CD1c-positive myeloid dendritic cell (primary cell): Measurements from ENCODE around the gene GSG1L.
"Not testable (repeated sequence)": the region's sequence is repeated elsewhere in the genome, so short reads cannot be mapped to it uniquely, and the experiment has no call there.

Experiments
- DNase-seq: peaks from one replicate; pipeline ENCODE4 v3.0.0-alpha.2; 2016; ENCODE audit errors: extremely low spot score

Gene GSG1L

GRCh38 chr16:27980919-27981700 is 82.4 kb downstream of the GSG1L start:
- no peak for DNase-seq

DNA sequence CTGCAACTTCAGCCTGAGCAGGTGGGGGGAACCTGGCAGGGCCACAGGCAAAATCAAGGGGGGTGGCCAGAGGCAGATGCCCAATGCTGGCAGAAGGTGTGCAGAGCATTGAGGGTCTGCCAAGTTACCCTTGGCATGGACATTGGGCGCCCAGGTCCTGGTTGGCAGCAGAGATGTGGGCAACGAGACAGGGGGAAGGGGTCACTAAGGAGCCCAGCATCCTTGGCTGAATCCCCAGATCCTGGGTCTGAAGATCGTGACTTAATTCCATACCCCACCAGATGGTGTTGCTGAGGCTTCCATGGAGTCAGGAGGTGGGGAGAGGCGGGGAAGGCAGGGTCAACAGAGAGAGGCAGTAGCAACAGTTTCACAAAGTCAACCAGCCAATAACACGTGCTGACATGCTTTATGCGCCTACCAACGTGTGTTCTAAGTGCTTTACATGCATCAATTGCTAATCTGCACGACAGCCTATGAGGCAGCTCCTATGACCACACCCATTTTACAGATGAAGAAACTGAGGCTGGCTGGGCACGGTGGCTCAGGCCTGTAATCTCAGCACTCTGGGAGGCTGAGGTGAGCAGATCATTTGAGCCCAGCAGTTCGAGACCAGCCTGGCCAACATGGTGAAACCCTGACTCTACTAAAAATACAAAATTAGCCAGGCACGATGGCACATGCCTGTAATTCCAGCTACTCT is 83.3 kb downstream of the GSG1L start:
- DNase-seq, result no peak

GRCh38 chr16:27979668-27980067 is 83.8 kb downstream of the GSG1L start:
- not testable (repeated sequence) for DNase-seq

DNA sequence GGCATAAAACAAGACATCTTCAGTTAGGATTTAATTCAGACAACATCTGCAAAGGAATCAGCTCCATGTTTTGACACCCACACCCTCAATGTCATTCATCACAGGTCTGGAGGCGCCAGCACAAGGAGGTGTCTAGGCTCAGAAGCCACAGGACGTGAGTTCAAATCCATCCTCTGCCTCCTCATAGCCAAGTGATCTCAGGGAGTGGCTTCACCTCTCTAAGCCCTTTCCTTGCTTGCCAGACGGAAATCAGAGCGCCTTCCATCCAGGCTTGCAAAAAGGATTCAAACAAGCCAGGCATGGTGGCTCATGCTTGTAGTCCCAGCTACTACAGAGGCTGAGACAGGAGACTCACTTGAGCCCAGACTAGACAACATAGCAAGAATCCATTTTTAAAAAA is 84.6 kb downstream of the GSG1L start:
- no peak for DNase-seq

- no peak for DNase-seq
These were observed 85.5 kb downstream of the GSG1L start for GRCh38 chr16:27977966-27978365.

DNA sequence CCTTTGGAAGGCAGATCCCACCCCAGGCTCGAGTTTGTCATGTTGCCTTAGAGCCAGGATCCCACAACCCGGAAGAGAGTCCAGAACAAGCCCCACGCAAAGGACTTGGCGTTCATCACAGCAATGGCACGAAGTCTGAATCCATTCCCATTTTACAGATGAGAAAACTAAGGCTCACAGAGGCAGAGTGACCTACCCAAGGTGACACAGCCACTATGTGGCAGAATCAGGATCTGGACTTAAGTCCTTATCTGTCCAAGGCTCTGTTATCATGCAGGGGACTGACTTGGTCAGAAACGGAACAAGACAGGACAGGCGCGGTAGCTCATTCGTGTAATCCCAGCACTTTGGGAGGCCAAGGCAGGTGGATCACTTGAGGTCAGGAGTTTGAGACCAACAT is 86.5 kb downstream of the GSG1L start:
- DNase-seq, result no peak

GRCh38 chr16:27974896-27975540 is 88.5 kb downstream of the GSG1L start:
- no peak for DNase-seq

DNA sequence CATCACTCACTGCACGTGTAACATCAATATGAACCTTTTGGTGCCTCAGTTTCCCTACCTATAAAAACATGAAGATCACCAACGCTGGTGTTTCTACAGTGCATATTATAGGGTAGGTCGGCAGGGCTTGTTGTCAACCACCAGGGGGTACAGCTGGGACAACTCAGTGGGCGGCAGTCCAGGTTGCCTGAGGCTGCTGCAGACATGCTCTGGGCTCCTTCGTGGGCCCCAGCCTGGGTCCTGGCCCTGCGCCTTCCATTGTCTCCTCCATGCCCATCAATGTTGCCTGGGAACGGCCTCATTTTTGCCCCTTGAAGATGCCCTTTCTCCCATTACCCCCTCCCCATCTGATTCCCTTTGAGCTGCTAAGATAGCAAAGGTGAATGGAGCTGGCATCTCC is 89.8 kb downstream of the GSG1L start:
- DNase-seq, result no peak

- DNase-seq, result peak; percentile 27
These were observed 91.0 kb downstream of the GSG1L start for GRCh38 chr16:27972500-27972899.

DNA sequence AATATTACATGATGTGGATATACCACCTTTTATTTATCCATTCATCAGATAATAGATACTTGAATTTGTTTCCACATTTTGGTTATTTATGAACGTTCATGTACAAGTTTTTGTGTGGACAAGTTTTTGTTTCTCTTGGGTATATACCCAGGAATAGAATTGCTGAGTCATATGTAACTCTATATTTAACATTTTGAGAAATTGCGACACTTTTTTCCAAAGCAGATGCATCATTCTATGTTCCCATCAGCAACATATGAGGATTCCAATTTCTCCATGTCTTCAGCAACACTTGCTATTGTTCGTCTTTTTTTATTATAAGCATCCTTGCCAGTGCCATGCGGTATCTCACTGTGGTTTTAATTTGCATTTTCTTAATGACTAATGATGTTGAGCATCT is 93.9 kb downstream of the GSG1L start:
- no peak for DNase-seq

- no peak for DNase-seq
These were observed 96.3 kb downstream of the GSG1L start for GRCh38 chr16:27967169-27967568.

DNA sequence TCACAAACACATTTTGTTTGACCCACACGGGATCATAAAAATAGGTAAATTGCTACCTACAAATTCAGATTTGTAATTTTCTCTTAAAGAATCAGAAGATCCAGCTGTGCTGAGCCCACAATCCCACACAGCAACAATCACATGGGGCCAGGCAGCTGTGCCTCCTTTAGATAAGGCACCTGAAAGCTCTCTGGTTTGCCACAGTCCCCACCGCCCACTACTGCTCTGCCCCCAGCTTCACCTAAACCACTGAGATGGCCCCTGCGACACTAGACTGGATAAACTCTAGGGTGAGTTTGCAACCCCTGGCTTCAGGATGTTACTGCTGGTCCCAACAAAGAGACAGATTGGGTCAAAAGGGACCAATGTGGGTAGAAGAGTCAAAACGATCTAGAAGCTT is 96.8 kb downstream of the GSG1L start:
- no peak for DNase-seq

- no peak for DNase-seq
These were observed 97.7 kb downstream of the GSG1L start for GRCh38 chr16:27965801-27966200.

DNA sequence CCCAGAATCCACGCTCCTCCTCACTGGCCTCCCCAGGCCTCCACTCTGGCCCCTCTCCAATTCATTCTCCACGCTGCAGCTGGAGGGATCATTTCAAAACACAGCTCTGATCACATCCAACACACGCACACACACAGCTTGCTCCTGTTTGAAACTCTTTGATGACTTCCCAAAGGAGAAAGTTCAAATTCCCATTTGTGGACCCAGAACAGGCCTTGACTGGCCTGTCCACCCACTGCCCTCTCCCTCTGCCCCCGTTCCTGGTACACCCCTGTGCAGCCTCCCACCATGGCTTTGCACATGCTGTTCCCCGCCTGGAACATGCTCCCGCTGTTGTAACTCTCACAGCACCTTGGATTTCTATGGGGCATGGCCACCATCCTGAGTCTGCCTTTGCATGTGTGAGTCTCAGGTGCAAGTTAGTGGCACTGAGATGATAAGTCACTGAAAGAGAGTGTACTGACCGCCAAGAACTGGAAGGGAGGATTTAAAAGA is 100.0 kb downstream of the GSG1L start:
- DNase-seq, result no peak

DNA sequence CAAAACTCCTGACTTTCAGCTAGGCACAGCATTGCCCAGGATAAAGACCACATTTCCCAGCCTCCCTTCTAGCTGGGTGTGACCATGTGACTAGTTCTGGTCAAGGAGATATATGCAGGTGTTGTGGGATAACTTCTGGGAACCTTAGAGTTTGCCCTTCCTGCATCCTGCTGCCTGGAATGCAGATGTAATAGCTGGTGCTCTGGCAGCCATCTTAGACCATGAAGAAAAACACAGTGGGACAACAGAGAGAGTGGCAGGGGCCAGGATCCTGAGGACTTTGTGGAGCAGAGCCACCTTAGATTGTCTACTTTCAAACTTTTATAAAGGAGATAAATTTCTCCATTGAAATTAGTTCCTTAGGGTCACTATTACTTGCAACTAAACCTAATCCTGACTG is 101.3 kb downstream of the GSG1L start:
- DNase-seq, result no peak

GRCh38 chr16:27961296-27961620 is 102.3 kb downstream of the GSG1L start:
- no peak for DNase-seq

- DNase-seq, result no peak
These were observed 102.8 kb downstream of the GSG1L start for GRCh38 chr16:27960619-27961295.

GRCh38 chr16:27959914-27960313 is 103.6 kb downstream of the GSG1L start:
- DNase-seq, result no peak

GRCh38 chr16:27954191-27954590 is 109.3 kb downstream of the GSG1L start:
- no peak for DNase-seq

DNA sequence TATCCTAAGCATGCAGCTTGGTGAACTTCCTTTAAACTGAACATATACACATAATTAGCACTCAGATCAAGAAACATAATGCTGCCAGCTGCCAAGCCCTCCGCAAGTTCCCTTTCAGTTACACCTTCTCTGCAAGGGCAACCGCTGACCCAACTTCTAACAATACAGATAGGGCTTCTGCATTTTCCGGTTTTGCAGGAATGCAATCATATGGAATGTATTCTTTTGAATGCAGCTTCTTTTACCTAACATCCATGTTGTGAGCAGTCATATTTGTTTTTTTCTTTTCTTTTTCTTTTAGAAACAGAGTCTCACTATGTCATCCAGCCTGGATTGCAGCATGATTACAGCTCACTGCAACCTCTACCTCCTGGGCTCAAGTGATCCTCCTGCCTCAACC is 110.7 kb downstream of the GSG1L start:
- no peak for DNase-seq

- DNase-seq, result no peak
These were observed 111.9 kb downstream of the GSG1L start for GRCh38 chr16:27951489-27952120.
